AG09319 (cell line): Measurements from ENCODE around the gene PPP6R1.
A peak's percentile ranks its signal among the peaks of the same experiment; 100 is the strongest.

Experiments used
- DNase-seq: peaks from one replicate; pipeline ENCODE4 v3.0.0-alpha.2; 2010; ENCODE audit warnings: low read depth; ENCODE audit errors: extremely low read depth
- CTCF ChIP-seq: IDR thresholded peaks from 2 replicates; pipeline ENCODE4 v1.5.1; 2011; ENCODE audit warnings: low read depth, mild to moderate bottlenecking, inconsistent platforms, low read length, moderate library complexity

Gene PPP6R1

DNA sequence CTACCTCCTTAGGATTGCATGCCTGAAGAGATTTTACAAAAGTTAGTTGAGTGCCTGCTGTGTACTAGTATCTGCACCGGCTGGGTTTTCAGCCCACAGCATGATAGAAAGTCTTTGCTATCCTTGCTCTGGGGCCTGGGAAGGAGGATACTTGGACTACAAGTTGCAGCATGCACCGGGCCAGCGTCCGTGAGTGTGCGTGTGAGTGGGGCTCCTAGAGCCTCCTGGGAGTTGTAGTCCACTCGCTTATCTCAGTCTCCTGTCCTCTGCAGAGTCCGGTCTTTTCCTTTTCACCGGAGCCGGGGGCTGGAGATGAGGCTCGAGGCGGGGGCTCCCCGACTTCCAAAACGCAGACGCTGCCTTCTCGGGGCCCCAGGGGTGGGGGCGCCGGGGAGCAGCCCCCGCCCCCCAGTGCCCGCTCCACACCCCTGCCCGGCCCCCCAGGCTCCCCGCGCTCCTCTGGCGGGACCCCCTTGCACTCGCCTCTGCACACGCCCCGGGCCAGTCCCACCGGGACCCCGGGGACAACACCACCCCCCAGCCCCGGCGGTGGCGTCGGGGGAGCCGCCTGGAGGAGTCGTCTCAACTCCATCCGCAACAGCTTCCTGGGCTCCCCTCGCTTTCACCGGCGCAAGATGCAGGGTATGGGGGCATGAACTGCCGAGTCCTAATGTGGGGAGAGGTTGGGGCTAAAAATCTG, 45.6 kb upstream of the PPP6R1 start:
- no peak for DNase-seq
- no peak for TF ChIP-seq CTCF

- no peak for DNase-seq
Measured at GRCh38 chr19:55303477-55303876, 44.7 kb upstream of the PPP6R1 start.

GRCh38 chr19:55302318-55302703, 43.5 kb upstream of the PPP6R1 start:
- DNase-seq: no peak
- no peak for TF ChIP-seq CTCF

More at GRCh38 chr19:55303477-55303876, 44.7 kb upstream of the PPP6R1 start:
- TF ChIP-seq CTCF: no peak

DNA sequence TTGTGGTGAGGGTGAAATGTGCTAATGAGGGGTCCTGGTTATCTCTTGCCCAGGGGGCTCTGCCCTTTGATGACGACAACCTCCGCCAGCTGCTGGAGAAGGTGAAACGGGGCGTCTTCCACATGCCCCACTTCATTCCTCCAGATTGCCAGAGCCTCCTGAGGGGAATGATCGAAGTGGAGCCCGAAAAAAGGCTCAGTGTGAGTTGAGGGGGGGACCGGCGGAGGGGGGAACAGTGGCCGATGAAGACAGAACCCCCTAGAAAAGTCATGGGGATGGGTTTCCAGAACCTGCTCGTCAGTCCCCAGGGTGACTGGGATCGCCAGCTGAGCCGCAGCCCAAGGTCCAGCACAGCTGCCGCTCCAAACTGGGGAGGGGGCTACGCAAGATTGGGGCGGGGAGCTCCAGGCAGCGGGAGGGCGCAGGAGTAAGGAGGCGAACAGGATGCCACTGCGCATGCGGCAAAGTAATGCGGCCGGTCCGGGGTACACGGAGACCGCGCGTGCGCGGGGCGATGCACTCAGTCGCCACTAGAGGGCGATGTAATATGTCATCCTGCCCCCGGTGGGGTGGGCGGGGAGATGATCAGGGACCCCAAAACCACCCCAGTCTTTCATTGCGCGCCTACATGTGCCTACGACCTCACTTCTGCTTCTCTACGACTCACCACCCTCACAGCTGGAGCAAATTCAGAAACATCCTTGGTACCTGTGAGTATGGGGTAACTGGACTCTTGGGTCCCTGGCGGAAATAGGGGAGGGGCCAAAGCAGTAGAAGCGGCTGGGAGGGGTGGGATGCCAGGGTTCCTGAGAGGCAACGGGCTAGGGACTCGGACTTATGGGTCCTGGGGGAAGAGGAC, 42.9 kb upstream of the PPP6R1 start:
- peak; percentile 27 for DNase-seq
- TF ChIP-seq CTCF: peak; percentile 81

DNA sequence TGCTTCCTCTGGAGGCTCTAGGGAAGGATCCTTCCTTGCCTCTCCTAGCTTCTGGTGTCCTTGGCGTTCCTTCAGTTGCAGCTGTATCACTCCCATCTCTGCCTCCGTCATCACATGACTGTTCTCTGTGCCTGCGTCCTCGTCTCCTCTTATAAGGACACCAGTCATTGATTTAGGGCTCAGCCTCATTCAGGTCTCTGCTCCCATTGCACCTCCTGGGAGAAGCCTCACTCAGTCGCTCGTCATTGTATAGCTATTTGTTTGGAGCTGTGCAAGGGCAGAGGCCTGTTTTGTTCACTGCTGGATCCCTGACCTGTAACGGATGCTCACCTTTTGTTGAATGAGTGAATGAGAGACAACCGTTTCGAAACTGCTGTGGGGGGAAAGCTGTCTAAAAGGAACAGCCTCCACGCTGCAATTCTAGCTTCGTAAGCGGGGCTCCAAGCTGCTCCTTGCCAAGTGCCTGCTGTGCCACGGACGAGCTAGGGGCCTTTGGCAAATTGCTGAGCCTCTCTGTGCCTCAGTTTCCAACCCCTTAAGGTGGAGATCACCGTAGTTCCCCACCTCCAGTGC, 42.2 kb upstream of the PPP6R1 start:
- no peak for TF ChIP-seq CTCF
- no peak for DNase-seq

- TF ChIP-seq CTCF: no peak
Measured at GRCh38 chr19:55299991-55300390, 41.2 kb upstream of the PPP6R1 start.

GRCh38 chr19:55297267-55297666, 38.5 kb upstream of the PPP6R1 start:
- TF ChIP-seq CTCF: no peak

More at GRCh38 chr19:55299991-55300390, 41.2 kb upstream of the PPP6R1 start:
- DNase-seq: no peak

More at GRCh38 chr19:55297267-55297666, 38.5 kb upstream of the PPP6R1 start:
- DNase-seq: no peak
